Measurements from ENCODE around the gene IFT80. TPM values are rescaled to one million over a fixed set of nuclear protein-coding genes. Genes with fewer than 3 reads are reported as not detected.

IFT80 gene
- total RNA-seq, 4 donors from 2014 or later = 17.1 to 24.2 (median 22.6) TPM

GRCh38 chr3:160373655-160374054 lies 25.4 kb downstream of the IFT80 start:
- TF ChIP-seq CTCF (IDR thresholded peaks at IDR 0.05; ENCODE audit: low read depth) = no peak

- TF ChIP-seq CTCF (IDR thresholded peaks at IDR 0.05; ENCODE audit: low read depth) = no peak
Measured at GRCh38 chr3:160372780-160373179, 26.2 kb downstream of the IFT80 start.

- no peak for TF ChIP-seq CTCF (IDR thresholded peaks at IDR 0.05; ENCODE audit: low read depth)
Measured at GRCh38 chr3:160370987-160371857, 27.8 kb downstream of the IFT80 start.

- TF ChIP-seq CTCF (IDR thresholded peaks at IDR 0.05; ENCODE audit: low read depth) = no peak
Measured at GRCh38 chr3:160369784-160370183, 29.2 kb downstream of the IFT80 start.

- no peak for TF ChIP-seq CTCF (IDR thresholded peaks at IDR 0.05; ENCODE audit: low read depth)
Measured at GRCh38 chr3:160368804-160369203, 30.2 kb downstream of the IFT80 start.

GRCh38 chr3:160365869-160366522 lies 33.0 kb downstream of the IFT80 start:
- TF ChIP-seq CTCF (IDR thresholded peaks at IDR 0.05; ENCODE audit: low read depth) = no peak

GRCh38 chr3:160355826-160356225 lies 43.2 kb downstream of the IFT80 start:
- no peak for TF ChIP-seq CTCF (IDR thresholded peaks at IDR 0.05; ENCODE audit: low read depth)
